Pulmonary artery endothelial cell (primary cell): ENCODE measurements around the gene SRPK1. TPM values are rescaled to one million over a fixed set of nuclear protein-coding genes. Genes with fewer than 3 reads are reported as not detected.

ENCODE experiments used
- DNase-seq: peaks from one replicate; pipeline ENCODE4 v3.0.0-alpha.2; 2011; ENCODE audit warnings: low read depth, low spot score
- total RNA-seq: library from RNA; depleted of rRNA; stranded (reverse); fragments of >200 nt; gene quantifications from 2 replicates; pipeline ENCODE4 v1.2.3, GENCODE V29; 2014

The SRPK1 gene
- total RNA-seq, 1 donor from 2014 or later: 76.4 TPM

DNA sequence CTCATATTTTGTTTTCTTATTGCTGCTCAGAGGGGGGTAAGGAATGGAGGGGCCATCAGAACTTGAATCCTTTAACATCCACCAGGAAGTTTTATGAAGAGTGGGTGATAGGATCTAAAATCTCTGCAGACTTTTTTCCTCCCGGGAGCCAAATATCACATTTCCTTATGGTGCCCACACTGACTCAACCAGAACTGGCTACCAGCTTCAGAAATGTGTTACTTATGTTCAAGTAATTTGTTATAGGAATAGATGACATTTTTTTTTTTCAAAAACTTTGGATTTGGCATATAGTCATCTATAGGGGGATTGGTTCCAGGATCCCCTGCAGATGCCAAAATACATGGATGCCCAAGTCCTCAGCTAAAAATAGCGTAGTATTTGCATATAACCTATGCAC is 97.3 kb downstream of the SRPK1 start:
- DNase-seq: no peak

DNA sequence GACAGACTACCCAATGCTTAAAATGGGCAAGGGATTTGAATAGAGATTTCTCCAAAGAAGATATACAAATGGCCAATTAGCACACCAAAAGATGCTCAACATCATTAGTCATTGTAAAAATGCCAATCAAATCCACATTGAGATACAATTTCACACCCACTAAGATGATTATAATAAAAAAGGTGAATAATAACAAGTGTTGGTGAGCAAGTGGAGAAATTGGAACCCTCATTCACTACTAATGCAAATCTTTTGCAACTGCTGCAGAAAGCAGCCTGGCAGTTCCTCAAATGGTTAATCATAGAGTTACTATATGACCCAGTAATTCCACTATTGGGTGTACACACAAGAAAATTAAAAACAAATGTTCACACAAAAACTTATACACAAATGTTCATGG is 103.4 kb downstream of the SRPK1 start:
- DNase-seq: no peak

DNA sequence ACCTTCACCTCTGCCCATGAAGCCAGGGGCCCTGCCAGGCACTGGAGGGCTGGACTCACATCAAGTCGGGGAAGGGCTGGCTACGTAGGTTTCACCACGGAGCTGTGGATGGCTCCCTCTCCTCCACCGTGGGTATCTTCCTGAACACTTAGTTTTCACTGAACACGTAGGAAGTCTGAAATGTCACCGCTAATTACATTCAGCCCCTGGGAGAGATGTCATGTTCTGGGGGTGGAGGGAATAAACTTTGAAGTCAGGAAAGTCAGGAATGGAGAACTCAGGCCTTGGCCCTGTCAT is 109.3 kb downstream of the SRPK1 start:
- no peak for DNase-seq

DNA sequence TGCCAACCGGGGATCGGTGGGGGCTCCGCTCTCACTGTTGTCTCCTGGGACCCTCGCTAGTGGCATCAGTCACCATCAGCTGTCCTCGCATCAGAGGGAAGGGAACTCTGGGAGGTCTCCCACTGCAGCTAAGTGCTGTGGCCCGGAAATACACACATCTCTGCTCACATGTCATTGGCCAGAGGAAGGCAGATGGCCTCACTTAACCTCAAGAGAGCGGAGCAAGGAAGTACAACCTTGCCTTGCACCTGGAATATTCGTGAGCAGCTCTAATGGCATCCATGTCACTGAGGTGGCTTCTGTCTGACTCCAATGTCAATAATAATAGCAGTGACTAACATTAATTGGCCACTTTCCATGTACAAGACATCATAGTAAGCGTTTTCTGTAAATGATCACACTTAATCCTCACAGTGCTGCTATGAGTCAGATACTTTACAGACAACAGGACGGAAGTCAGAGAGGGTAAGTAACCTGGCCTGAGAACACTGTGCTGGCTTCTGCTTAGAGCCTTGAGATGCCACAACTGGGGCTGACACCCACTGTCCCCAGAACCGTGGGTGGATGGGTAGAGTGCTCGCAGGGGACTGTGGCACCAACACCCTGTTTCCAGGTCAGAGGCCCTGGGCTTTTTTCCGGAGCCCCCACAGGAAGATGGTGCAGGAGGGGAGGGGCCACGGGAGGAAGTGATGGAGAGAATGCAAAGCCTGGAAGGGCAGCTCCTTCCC is 109.8 kb downstream of the SRPK1 start:
- DNase-seq: peak; percentile 19

DNA sequence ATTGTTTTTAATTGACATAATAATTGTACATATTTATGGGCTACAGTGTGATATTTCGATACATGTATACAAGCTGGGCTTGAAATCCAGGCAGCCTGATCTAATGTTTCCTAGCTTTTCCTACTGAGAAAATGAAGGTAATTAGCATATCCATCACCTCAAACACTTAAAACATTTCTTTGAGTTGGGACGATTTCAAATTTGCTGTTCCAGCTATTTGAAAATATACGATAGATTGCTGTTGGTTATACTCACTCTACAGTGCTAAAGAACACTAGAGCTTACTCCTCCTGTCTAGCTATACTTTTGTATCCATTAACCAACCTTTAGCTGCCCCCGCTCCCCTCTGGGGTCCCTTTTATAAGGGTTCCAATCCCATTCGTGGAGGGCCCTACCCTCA is 111.1 kb downstream of the SRPK1 start:
- no peak for DNase-seq

- no peak for DNase-seq
Measured at GRCh38 chr6:35808688-35809087, 112.2 kb downstream of the SRPK1 start.

- DNase-seq: no peak
Measured at GRCh38 chr6:35804996-35805736, 115.7 kb downstream of the SRPK1 start, which contains the start of gene LHFPL5. TSS of gene LHFPL5 (plus strand) at chr6:35805352. CDS start at chr6:35805671, 319 bp downstream.

DNA sequence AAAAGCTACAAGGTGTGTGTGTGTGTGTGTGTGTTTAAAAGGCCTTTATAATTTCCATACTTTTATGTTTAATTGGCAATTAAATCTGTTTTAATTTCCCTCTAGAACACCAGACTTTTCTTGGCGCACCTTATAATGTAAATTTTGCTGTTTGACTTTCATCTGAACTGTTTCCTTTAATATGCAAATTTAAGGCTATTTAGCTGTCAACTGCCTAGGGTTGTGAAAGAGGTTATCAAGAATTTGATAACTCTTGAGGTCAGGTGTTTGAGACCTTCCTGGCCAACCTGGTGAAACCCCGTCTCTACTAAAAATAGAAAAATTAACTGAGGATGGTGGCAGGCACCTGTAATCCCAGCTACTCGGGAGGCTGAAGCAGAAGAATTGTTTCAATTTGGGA is 119.8 kb downstream of the SRPK1 start:
- DNase-seq: no peak

DNA sequence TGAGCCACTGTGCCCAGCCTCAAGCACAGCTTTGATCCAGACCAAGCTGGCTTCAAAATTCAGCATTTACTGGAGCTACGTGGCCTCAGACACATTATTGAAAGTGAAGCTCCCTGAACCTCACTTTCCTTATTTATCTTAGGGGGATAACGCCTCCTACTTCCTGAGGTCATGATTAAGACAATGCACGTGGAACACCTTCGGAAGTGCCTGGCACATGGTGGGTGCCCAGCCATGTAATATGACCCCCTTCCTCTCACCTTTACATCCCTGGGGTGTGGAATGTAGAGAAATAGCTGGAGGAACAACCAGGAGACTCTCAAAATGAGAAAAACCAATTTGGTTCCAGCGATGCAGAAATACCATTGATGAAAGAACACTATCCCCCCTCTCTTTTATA is 122.2 kb downstream of the SRPK1 start:
- no peak for DNase-seq

- DNase-seq: no peak
Measured at GRCh38 chr6:35797837-35798526, 122.9 kb downstream of the SRPK1 start.

DNA sequence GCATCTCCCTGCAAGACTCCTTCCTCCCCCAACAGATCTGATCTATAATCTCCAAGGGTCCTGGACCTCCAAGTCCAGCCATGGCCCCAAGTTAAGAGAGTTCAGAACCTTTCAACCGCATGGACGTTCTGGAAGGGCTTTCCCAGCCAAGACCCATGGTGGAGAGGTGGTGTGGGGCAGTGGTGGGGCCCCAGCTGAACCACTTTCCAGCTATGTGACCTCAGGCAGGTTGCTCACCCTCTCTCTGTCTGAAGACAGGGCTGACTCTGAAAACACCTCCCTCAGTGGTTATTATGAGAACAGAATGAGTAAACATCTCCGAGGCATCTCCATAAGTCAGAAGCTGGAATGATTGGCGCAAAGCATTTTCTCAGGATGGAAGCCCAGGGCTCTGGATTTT is 124.7 kb downstream of the SRPK1 start:
- DNase-seq: no peak

- DNase-seq: no peak
Measured at GRCh38 chr6:35795453-35796071, 125.3 kb downstream of the SRPK1 start.

- no peak for DNase-seq
Measured at GRCh38 chr6:35794536-35795452, 126.1 kb downstream of the SRPK1 start.

DNA sequence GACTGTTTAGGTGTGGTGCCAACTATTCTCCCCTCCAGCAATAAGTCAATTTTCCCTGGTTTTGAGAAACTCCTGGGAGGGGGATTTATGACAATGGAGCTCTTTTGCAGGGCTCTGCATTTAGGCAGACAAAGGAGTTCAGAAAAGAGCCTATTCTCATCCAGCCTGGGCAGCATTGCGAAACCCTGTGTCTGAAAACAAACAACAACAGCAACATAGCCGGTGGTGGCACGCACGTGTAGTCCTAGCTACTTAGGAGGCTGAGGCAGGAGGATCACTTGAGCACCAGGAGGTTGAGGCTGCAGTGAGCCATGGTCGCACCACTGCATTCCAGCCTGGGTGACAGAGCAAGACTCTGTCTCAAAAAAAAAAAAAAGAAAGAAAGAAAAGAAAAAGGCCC is 130.2 kb downstream of the SRPK1 start:
- DNase-seq: no peak

DNA sequence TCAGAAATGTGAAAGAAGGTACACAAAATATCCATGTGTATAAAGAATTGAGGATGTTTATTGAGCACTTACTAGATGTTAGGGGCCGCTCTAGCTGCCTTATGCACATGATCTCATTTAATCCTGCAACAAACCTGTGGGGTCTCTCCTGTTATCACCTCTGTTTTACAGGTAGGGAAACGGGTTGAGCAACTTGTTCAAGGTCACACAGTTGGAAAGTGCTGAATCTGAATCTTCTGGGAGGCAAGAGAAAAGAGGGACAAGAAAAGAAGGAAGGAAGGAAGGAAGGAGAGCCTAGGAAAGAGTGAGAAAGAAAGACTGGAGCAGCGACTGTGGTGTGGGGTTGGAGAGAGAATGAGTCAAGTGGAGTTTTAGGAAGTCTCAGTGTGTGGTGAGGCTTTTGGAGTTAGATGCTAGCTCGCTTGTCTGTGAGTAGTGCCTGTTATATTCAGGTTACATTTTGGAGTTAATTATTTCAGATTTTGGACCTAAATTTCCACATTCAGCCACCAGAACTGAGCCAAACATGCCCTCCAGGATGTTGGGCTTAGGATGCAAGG is 132.4 kb downstream of the SRPK1 start:
- DNase-seq: no peak

GRCh38 chr6:35787266-35788218 is 133.4 kb downstream of the SRPK1 start:
- no peak for DNase-seq

DNA sequence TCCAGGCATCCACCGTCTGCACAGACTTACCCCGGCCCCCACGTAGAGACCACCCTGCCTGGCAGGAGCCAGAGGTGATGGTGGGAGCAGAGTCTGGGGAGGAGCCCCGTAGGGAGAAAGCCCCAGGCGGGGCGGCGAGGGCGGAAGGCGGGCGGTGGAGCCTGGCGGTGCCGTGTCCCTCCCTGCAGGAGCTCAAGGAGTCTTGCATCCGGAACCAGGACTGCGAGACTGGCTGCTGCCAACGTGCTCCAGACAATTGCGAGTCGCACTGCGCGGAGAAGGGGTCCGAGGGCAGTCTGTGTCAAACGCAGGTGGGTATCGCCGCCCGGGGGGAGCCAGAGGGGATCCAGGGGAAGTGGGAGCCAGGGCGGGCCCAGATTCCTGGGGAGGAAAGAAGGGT is 134.1 kb downstream of the SRPK1 start:
- DNase-seq: no peak

DNA sequence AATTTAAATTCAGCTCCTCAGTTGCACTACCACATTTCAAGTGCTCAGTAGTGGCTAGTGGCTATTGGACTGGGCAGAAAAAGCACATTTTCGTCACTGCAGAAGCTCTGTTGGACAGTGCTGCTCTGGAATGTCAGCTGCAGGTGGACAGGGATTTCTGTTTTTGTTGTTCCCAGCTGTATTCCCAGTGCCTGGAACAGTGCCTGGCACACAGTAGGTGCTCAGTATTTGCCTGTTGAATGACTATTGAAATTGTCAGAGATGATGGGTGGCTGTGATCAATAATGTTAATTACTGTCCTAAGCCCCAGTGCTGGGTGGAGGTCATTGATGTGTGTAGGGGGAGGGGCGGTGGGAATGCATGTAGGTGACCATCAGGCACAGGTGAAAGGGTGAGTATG is 134.6 kb downstream of the SRPK1 start:
- no peak for DNase-seq

GRCh38 chr6:35784200-35784599 is 136.7 kb downstream of the SRPK1 start:
- no peak for DNase-seq
